Neutrophil (primary cell): Measurements from ENCODE around the gene ZNF511.

ENCODE experiments used
- H3K27ac ChIP-seq: fragments of 200-600 bp; sonication (generic); 2 replicates; pipeline ENCODE4 v1.5.1; 2016; ENCODE audit warnings: mild to moderate bottlenecking, moderate library complexity
- H3K27me3 ChIP-seq: fragments of 200-600 bp; sonication (generic); 2 replicates; pipeline ENCODE4 v1.6.0; 2016; ENCODE audit warnings: mild to moderate bottlenecking
- H3K36me3 ChIP-seq: fragments of 200-600 bp; sonication (generic); 2 replicates; pipeline ENCODE4 v1.5.1; 2017
- H3K4me1 ChIP-seq, 2 experiments: fragments of 200-600 bp in 1 of 2; sonication (generic) in 1 of 2; 1 replicate in 1 of 2; 2 replicates in 1 of 2; pipeline versions ENCODE4 v1.5.1 to v1.6.1; 2013 to 2016; ENCODE audit warnings: low read depth in 1 of 2, low read length in 1 of 2, mild to moderate bottlenecking in 1 of 2, moderate library complexity in 1 of 2; ENCODE audit not compliant: control insufficient read depth in 1 of 2, insufficient read depth in 1 of 2
- H3K4me3 ChIP-seq, 2 experiments: fragments of 200-600 bp in 1 of 2; sonication (generic) in 1 of 2; 1 replicate in 1 of 2; 2 replicates in 1 of 2; pipeline ENCODE4 v1.5.1; 2013 to 2016; ENCODE audit warnings: low read depth in 1 of 2, low read length in 1 of 2, mild to moderate bottlenecking in 1 of 2, moderate library complexity in 1 of 2
- H3K9me3 ChIP-seq: fragments of 200-600 bp; sonication (generic); 2 replicates; pipeline ENCODE4 v1.5.1; 2016
- TF ChIP-seq, protein P1 (sequence below): fragments of 200-600 bp; sonication (generic); IDR thresholded peaks from 2 replicates; pipeline ENCODE4 v1.5.1; 2016; ENCODE audit warnings: antibody characterized with exemption

Gene ZNF511

DNA sequence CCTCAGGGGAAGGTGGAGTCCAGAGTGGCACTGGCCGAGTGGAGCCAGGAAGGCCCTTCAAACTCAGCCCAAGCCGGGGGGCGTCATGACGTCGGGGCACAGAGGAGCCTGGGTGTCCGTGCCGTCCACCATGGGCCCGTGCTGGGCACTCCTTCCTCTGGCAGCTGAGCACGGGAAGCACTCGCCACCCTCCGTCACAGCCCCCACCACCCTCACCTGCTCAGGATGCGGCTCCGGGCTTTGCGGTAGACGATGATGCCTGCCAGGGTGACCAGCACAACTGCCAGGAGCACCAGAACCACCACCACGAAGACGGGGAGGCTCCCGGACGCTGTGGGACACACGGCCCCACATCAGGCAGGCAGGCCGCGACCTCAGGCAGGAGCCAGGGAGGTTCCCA is 40.2 kb upstream of the ZNF511 start:
- TF ChIP-seq, protein P1, sequence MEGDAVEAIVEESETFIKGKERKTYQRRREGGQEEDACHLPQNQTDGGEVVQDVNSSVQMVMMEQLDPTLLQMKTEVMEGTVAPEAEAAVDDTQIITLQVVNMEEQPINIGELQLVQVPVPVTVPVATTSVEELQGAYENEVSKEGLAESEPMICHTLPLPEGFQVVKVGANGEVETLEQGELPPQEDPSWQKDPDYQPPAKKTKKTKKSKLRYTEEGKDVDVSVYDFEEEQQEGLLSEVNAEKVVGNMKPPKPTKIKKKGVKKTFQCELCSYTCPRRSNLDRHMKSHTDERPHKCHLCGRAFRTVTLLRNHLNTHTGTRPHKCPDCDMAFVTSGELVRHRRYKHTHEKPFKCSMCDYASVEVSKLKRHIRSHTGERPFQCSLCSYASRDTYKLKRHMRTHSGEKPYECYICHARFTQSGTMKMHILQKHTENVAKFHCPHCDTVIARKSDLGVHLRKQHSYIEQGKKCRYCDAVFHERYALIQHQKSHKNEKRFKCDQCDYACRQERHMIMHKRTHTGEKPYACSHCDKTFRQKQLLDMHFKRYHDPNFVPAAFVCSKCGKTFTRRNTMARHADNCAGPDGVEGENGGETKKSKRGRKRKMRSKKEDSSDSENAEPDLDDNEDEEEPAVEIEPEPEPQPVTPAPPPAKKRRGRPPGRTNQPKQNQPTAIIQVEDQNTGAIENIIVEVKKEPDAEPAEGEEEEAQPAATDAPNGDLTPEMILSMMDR = no peak
- Histone ChIP-seq H3K4me1 (peaks cover 26 to 40% of the 10 kb centered on the region in 2 experiments), H3K27me3 (no peaks in the 10 kb centered on the region), H3K27ac (peak overlapping the region; percentile 49), H3K36me3 (peaks cover 100% of the 10 kb centered on the region), H3K9me3 (no peaks in the 10 kb centered on the region), H3K4me3 (no peak overlapping the region)

DNA sequence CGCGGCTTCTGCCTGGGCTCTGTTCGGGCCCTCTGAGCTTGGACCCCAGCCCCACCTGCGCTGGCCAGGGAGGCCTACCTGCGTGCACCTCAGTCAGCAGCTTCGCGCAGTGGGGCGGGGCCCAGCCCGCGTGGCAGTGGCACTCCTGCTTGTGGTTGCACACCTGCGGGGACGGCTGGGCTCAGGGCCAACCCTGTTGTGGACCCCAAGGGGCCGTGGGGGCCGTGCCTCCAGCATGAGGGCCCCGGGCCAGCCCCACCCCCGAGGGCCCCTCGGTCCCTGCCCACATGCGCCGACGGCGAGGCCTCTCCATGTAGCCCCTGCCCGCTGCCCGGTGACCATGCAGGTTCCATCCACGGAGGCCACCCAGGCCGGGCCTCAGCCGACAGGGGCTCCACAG is 39.3 kb upstream of the ZNF511 start:
- Histone ChIP-seq H3K4me1 (peaks cover 25 to 40% of the 10 kb centered on the region in 2 experiments), H3K27me3 (no peaks in the 10 kb centered on the region), H3K9me3 (no peaks in the 10 kb centered on the region), H3K27ac (peak overlapping the region; percentile 39), H3K4me3 (no peak overlapping the region), H3K36me3 (peaks cover 100% of the 10 kb centered on the region)
- TF ChIP-seq, protein P1 = no peak

DNA sequence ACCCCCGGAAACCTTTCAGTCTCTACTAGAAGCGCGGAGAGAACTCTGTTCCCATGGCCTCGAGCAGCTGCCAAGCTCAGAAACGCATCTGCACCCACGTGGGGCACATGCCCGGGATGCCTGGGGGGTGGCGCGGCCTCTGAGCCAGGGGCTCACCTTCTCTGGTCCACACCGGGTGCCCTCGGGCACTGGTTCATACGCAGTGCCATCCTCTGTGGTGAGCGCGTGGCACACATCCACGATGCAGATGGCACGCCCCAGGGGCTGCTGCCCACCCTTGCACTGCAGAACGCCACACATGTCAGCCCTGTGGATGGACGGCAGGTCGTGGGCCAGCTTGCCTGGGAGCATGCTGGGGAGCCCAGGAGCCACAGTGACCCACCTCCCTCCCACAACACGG is 38.5 kb upstream of the ZNF511 start:
- Histone ChIP-seq H3K36me3 (peaks cover 100% of the 10 kb centered on the region), H3K27me3 (no peaks in the 10 kb centered on the region), H3K27ac (no peak overlapping the region), H3K4me1 (peaks cover 23 to 33% of the 10 kb centered on the region in 2 experiments), H3K4me3 (no peak overlapping the region), H3K9me3 (no peaks in the 10 kb centered on the region)
- TF ChIP-seq, protein P1 = no peak

DNA sequence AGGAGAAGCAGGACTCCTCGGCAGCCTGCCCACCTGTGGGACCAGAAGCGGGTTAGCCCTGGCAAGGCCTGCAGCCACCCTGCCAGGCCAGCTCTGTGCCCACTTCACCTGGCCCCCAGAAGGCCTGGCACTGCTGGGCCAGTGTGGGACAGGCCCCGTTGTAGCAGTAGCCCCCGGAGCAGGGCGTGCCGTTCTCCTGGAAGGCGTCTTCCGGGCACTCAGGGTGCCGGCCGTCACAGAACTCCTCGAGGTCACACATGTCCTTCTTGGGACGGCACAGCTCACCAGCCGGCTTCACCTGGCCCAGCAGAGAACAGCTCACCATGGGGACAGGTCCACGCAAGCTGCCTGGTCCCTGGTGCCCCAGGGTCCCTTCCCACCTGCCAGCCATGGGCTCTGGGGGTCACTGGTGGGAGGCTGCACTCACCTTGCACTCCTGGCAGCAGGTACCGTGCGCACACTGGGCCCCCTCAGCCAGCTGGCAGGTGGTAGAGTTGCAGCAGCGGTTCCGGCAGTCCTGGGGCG is 37.9 kb upstream of the ZNF511 start:
- TF ChIP-seq, protein P1 = no peak
- Histone ChIP-seq H3K27ac (peak overlapping the region; percentile 8), H3K36me3 (peaks cover 96% of the 10 kb centered on the region), H3K9me3 (no peaks in the 10 kb centered on the region), H3K4me1 (peaks cover 16 to 26% of the 10 kb centered on the region in 2 experiments), H3K27me3 (no peaks in the 10 kb centered on the region), H3K4me3 (no peak overlapping the region)

DNA sequence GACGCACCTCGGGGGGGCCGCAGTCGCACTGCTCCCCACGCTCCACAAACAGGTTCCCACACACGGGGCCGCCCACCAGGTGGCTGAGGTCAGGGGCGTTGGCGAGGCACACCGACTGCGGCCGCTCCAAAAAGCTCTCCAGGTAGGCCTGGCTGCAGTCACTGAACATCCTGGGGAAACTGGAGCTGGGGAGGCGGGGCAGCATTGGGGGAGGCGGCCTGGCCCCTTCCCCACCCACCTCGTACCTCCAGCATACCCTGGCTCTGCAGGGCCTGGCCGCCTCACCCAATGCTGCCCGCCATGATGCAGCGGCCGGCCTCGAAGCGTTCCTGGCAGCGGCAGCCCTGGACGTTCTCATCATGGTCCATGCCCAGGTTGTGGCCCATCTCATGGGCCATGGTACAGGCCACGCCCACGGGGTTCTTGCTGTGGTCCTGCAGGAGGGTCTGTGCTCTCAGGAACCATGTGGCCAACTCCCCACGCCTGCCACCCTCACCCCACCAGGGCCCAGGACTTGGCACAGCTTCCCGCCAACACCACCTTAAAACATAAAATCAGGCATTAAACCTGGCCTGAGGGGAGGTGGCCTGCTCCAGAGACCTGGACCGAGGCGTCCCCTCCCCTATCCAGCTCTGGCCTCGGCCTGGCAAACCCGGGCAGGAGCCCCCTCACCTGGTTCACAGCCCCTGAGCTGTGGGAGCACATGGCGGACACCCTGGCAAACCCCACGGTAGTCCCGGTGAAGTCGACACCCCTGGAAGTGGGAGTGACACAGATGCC is 37.0 kb upstream of the ZNF511 start:
- no peaks in the 10 kb centered on the region for H3K9me3 ChIP-seq
- no peak overlapping the region for H3K4me3 ChIP-seq
- H3K36me3 ChIP-seq = peaks cover 87% of the 10 kb centered on the region
- H3K27me3 ChIP-seq = no peaks in the 10 kb centered on the region
- H3K4me1 ChIP-seq = peaks cover 18 to 24% of the 10 kb centered on the region in 2 experiments
- H3K27ac ChIP-seq = peak overlapping the region; percentile 18
- TF ChIP-seq, protein P1 = no peak
